SU-DHL-6 (cell line): Measurements from ENCODE around the gene THRAP3.

Source experiments
- EZH2phosphoT487 ChIP-seq: fragments of 200-600 bp; sonication (generic), shearing (Covaris generic); conservative IDR thresholded peaks from 2 replicates; pipeline ENCODE4 v1.6.1; 2018; ENCODE audit warnings: mild to moderate bottlenecking, antibody characterized with exemption, low read length, moderate library complexity, mixed read lengths
- TF ChIP-seq, protein P1 (sequence below): fragments of 200-600 bp; sonication (generic); IDR thresholded peaks from one replicate; pipeline ENCODE4 v1.5.1; 2017; ENCODE audit warnings: antibody characterized with exemption, mild to moderate bottlenecking, low read length, moderate library complexity; ENCODE audit not compliant: insufficient read depth, poor library complexity, severe bottlenecking

DNA sequence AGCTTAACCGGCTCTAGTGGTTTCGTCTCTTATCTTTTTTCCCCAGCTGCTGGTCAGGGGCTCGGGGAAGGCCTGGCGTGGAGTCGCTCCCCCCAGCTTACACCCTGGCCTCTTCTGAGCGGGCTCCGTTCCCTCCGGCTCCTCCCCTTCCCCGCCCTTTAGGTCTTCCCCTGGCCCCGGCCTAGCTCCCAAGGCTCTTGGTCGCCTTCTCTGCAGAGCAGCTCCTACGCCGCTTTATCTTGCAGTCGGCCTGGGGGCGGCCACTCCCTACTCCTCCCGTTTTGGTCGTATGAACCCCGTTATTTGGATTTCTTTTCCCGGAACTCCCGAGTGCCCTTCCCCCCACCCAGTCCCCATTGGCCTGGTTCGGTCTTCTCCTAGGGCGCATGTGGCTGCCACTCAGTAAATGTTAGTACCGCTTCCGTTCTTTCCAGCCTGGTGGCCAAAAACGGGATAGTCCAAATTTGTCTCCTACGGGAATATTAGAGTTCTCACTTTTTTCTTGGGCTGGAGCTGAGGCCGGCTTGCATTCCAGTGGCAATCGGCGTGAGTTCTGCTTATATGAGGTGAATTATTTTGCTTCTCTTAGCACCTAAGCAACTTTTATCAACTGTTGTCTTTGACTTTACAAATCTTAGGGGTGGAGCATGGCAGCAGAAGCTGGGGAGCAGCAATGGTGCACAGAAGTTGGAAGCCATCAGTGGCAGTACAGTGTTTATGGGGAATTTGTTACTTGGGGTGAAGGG lies 467 bp downstream of the THRAP3 start:
- TF ChIP-seq, protein P1, sequence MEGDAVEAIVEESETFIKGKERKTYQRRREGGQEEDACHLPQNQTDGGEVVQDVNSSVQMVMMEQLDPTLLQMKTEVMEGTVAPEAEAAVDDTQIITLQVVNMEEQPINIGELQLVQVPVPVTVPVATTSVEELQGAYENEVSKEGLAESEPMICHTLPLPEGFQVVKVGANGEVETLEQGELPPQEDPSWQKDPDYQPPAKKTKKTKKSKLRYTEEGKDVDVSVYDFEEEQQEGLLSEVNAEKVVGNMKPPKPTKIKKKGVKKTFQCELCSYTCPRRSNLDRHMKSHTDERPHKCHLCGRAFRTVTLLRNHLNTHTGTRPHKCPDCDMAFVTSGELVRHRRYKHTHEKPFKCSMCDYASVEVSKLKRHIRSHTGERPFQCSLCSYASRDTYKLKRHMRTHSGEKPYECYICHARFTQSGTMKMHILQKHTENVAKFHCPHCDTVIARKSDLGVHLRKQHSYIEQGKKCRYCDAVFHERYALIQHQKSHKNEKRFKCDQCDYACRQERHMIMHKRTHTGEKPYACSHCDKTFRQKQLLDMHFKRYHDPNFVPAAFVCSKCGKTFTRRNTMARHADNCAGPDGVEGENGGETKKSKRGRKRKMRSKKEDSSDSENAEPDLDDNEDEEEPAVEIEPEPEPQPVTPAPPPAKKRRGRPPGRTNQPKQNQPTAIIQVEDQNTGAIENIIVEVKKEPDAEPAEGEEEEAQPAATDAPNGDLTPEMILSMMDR: no peak
- no peak for TF ChIP-seq EZH2phosphoT487
